GM23338 (cell line): ENCODE data around the gene FKBP10. TPM values are rescaled to one million over a fixed set of nuclear protein-coding genes. Genes with fewer than 3 reads are reported as not detected.

Source experiments
- ATAC-seq: fragments of 200-7000 bp; cut with Tn5 transposase; 3 replicates; pipeline ENCODE4 v1.9.1; 2020
- DNase-seq: peaks from one replicate; pipeline ENCODE4 v3.0.0-alpha.2; 2015; ENCODE audit warnings: low spot score
- H2AFZ ChIP-seq: fragments of 200-600 bp; sonication (generic); 2 replicates; pipeline ENCODE4 v1.8.0; 2016; ENCODE audit warnings: antibody characterized with exemption, mild to moderate bottlenecking, moderate library complexity
- H3F3A ChIP-seq: fragments of 200-600 bp; sonication (generic); replicated peaks from 2 replicates; pipeline ENCODE4 v1.8.0; 2017; ENCODE audit warnings: antibody characterized with exemption, mixed run types, low read depth
- H3K27ac ChIP-seq: fragments of 200-600 bp; sonication (generic); 2 replicates; pipeline ENCODE4 v1.6.1; 2016; ENCODE audit warnings: low read depth
- H3K27me3 ChIP-seq: fragments of 200-600 bp; sonication (generic); 2 replicates; pipeline ENCODE4 v1.8.0; 2016; ENCODE audit warnings: mild to moderate bottlenecking, mixed run types, moderate library complexity; ENCODE audit not compliant: insufficient read depth
- H3K36me3 ChIP-seq: fragments of 200-600 bp; sonication (generic); 2 replicates; pipeline ENCODE4 v1.8.0; 2016; ENCODE audit warnings: mild to moderate bottlenecking; ENCODE audit not compliant: insufficient read depth
- H3K4me1 ChIP-seq: fragments of 200-600 bp; sonication (generic); 2 replicates; pipeline ENCODE4 v1.8.0; 2016; ENCODE audit warnings: mild to moderate bottlenecking, moderate library complexity; ENCODE audit not compliant: insufficient read depth
- H3K4me2 ChIP-seq: fragments of 200-600 bp; sonication (generic); 2 replicates; pipeline ENCODE4 v1.7.1; 2017; ENCODE audit warnings: mixed run types
- H3K4me3 ChIP-seq: fragments of 200-600 bp; sonication (generic); 2 replicates; pipeline ENCODE4 v1.6.1; 2016; ENCODE audit warnings: mixed run types
- H3K79me2 ChIP-seq: fragments of 200-600 bp; sonication (generic); replicated peaks from 2 replicates; pipeline ENCODE4 v1.8.0; 2017; ENCODE audit warnings: mild to moderate bottlenecking; ENCODE audit not compliant: insufficient read depth
- H3K9me2 ChIP-seq: fragments of 200-600 bp; sonication (generic); 2 replicates; pipeline ENCODE4 v1.8.0; 2017; ENCODE audit not compliant: insufficient read depth
- H4K20me1 ChIP-seq: fragments of 200-600 bp; sonication (generic); replicated peaks from 2 replicates; pipeline ENCODE4 v1.8.0; 2017; ENCODE audit warnings: mild to moderate bottlenecking; ENCODE audit not compliant: insufficient read depth
- H3K27ac Mint-ChIP-seq: 2 replicates; pipeline ENCODE4 v1.8.0; 2020; ENCODE audit warnings: inconsistent platforms, mild to moderate bottlenecking, moderate library complexity, mixed read lengths
- H3K27me3 Mint-ChIP-seq: 3 replicates; pipeline ENCODE4 v1.8.0; 2022; ENCODE audit warnings: low read depth, mild to moderate bottlenecking, moderate library complexity, mixed read lengths, inconsistent platforms; ENCODE audit not compliant: insufficient read depth, poor library complexity
- H3K36me3 Mint-ChIP-seq: 3 replicates; pipeline ENCODE4 v1.8.0; 2021; ENCODE audit warnings: low read depth, mild to moderate bottlenecking, inconsistent platforms, moderate library complexity, mixed read lengths
- H3K4me1 Mint-ChIP-seq: 3 replicates; pipeline ENCODE4 v1.8.0; 2020; ENCODE audit warnings: mild to moderate bottlenecking, inconsistent platforms, mixed read lengths
- H3K4me3 Mint-ChIP-seq: 3 replicates; pipeline ENCODE4 v1.8.0; 2021; ENCODE audit warnings: moderate library complexity, mild to moderate bottlenecking, inconsistent platforms, mixed read lengths
- H3K9me3 Mint-ChIP-seq: 3 replicates; pipeline ENCODE4 v1.8.0; 2020; ENCODE audit warnings: moderate library complexity, mild to moderate bottlenecking, inconsistent platforms, mixed read lengths
- CTCF ChIP-seq, 2 experiments: fragments of 200-600 bp in 1 of 2; sonication (generic) in 1 of 2; conservative IDR thresholded peaks; 2 replicates each; pipeline versions ENCODE4 v1.5.1 to v1.6.1; 2016 to 2017; ENCODE audit warnings: antibody characterized with exemption in 2 of 2, low read depth in 2 of 2, mild to moderate bottlenecking in 2 of 2, moderate library complexity in 1 of 2
- JUNB ChIP-seq: IDR thresholded peaks from one replicate; pipeline ENCODE4 v1.6.1; 2016; ENCODE audit warnings: antibody characterized with exemption; ENCODE audit not compliant: unreplicated experiment
- ZNF462 ChIP-seq: fragments of 250-450 bp; sonication (Bioruptor Pico); IDR thresholded peaks from 2 replicates; pipeline ENCODE4 v1.5.0; 2020; ENCODE audit warnings: mild to moderate bottlenecking, moderate library complexity
- polyA plus RNA-seq: library from polyadenylated mRNA; unstranded; fragments of >200 nt; fragmentation: Nextera tagmentation; extraction: Ambion mirVana; gene quantifications from 2 replicates; pipeline ENCODE4 v1.2.1, GENCODE V29; 2016
- total RNA-seq: library from RNA; depleted of rRNA; stranded (reverse); fragments of >200 nt; shearing (Covaris generic); gene quantifications from 2 replicates; pipeline ENCODE4 v1.2.3, GENCODE V29; 2014

Gene FKBP10
- total and polyA plus RNA-seq, 2 experiments from 2014 or later, result 26.2 to 151 TPM

- TF ChIP-seq ZNF462 (no peak), JUNB (no peak)
These were observed 45.3 kb upstream of the FKBP10 start (continued) for GRCh38 chr17:41767324-41768042.

GRCh38 chr17:41768682-41769288 lies 44.0 kb upstream of the FKBP10 start:
- Histone ChIP-seq H3K79me2 (peaks cover 6% of the 10 kb centered on the region; the same call in 1 of the 2 replicates), H3K9me2 (no peaks in the 10 kb centered on the region), H3K4me3 (no peak overlapping the region), H4K20me1 (no peaks in the 10 kb centered on the region), H2AFZ (no peak overlapping the region), H3K36me3 (peaks cover 18% of the 10 kb centered on the region), H3K27ac (no peak overlapping the region), H3F3A (0 out of 2 replicates have a peak, but pooled peaks cover 9% of the 10 kb centered on the region), H3K4me1 (peaks cover 22% of the 10 kb centered on the region), H3K27me3 (no peaks in the 10 kb centered on the region), H3K4me2 (no peak overlapping the region)
- Mint-ChIP-seq H3K27ac (no peak overlapping the region), H3K4me3 (no peak overlapping the region), H3K4me1 (peaks cover 23% of the 10 kb centered on the region), H3K27me3 (peaks cover 7% of the 10 kb centered on the region), H3K36me3 (peaks cover 76% of the 10 kb centered on the region), H3K9me3 (no peaks in the 10 kb centered on the region)
- DNase-seq, result no peak
- no peak for ATAC-seq
- TF ChIP-seq CTCF (conservative IDR thresholded peaks at IDR 0.05; ENCODE audit: low read depth in 2 of 2) (peak in 1 of 2 experiments; percentile 28; a peak in 1 of 4 replicates), JUNB (no peak)
